Upper lobe of left lung (tissue), 4 donors: ENCODE results near the gene ACOX2.

Experiments
- EP300 ChIP-seq, 4 donors: sonication (generic); formaldehyde crosslinking; IDR thresholded peaks; one replicate each; pipeline ENCODE4 v1.5.1; 2017; ENCODE audit warnings: antibody characterized with exemption in 4 of 4, control low read depth in 2 of 4
- POLR2A ChIP-seq, 4 donors: fragments of 450-650 bp; IDR thresholded peaks; one replicate each; pipeline ENCODE4 v1.5.1; 2016 to 2017; ENCODE audit warnings: antibody characterized with exemption in 4 of 4, mild to moderate bottlenecking in 2 of 4
- TF ChIP-seq, protein P1 (sequence below), 6 experiments: fragments of 450-650 bp in 4 of 6; fragments of 200-600 bp in 2 of 6; sonication (generic) in 2 of 6; IDR thresholded peaks; one replicate each; pipeline ENCODE4 v1.5.1; 2016 to 2019; ENCODE audit warnings: antibody characterized with exemption in 6 of 6

GRCh38 chr3:58522759-58523425 is 14.1 kb downstream of the ACOX2 start:
- TF ChIP-seq, protein P1, sequence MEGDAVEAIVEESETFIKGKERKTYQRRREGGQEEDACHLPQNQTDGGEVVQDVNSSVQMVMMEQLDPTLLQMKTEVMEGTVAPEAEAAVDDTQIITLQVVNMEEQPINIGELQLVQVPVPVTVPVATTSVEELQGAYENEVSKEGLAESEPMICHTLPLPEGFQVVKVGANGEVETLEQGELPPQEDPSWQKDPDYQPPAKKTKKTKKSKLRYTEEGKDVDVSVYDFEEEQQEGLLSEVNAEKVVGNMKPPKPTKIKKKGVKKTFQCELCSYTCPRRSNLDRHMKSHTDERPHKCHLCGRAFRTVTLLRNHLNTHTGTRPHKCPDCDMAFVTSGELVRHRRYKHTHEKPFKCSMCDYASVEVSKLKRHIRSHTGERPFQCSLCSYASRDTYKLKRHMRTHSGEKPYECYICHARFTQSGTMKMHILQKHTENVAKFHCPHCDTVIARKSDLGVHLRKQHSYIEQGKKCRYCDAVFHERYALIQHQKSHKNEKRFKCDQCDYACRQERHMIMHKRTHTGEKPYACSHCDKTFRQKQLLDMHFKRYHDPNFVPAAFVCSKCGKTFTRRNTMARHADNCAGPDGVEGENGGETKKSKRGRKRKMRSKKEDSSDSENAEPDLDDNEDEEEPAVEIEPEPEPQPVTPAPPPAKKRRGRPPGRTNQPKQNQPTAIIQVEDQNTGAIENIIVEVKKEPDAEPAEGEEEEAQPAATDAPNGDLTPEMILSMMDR (IDR thresholded peaks at IDR 0.05) = no peak
- no peak for TF ChIP-seq EP300 (IDR thresholded peaks at IDR 0.05)
- TF ChIP-seq POLR2A (IDR thresholded peaks at IDR 0.05) = no peak
